Fibroblast of skin of scalp (primary cell): ENCODE data around the gene TCAIM.

Source experiments
- DNase-seq: peaks from one replicate; pipeline ENCODE4 v3.0.0-alpha.2; 2013

Gene TCAIM

DNA sequence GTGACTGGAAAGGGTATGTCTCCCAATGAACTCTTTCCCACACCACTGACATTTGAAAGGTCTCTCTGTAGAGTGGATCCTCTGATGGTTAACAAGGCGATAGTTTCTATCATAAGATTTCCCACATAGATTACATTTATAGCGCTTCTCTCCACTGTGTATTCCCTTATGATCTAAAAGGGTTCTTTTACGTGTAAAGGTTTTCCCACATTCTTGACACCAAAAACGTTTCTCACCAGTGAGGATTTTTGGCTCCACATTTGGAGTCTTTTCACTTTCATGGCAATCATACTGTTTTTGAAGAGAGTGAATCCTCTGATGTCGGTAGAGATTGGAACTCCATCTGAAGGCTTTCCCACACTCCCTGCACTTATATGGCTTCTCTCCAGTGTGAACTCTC, 108.4 kb downstream of the TCAIM start:
- DNase-seq: no peak

DNA sequence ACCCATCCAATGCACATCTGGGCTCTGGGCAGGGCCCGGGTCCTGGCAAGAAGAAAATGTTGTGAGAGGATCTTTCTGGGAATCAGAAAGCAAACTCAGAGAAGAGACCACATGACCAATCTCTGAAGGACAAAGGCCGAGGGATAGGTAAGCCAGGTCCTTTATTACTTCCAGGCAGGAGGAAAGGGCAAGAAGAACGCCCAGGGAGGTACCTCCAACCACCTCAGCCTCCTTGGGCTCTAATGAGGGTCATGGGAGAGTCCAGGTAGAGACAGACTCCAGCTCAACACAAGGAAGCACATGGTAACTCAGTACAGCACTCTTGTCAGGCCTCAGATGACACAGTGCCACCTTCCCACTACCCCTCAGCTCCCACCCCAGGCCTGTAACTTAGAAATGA, 112.9 kb downstream of the TCAIM start:
- no peak for DNase-seq

DNA sequence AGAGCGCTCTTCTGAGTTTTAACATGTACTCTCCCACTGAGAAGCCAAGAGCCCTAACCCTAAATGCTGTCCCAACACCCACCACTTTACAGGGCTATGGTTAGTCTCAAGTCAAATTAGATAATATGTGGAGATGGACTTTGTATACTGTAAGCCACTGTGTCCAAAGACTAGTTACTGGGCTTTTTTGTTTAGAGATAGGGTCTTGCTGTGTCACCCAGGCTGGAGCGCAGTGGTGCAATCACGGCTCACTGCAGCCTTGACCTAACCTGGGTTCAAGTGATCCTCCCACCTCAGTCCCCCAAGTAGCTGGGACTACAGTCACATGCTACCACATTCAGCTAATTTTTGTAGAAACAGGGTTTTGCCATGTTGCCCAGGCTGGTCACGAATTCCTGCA, 115.7 kb downstream of the TCAIM start:
- no peak for DNase-seq

DNA sequence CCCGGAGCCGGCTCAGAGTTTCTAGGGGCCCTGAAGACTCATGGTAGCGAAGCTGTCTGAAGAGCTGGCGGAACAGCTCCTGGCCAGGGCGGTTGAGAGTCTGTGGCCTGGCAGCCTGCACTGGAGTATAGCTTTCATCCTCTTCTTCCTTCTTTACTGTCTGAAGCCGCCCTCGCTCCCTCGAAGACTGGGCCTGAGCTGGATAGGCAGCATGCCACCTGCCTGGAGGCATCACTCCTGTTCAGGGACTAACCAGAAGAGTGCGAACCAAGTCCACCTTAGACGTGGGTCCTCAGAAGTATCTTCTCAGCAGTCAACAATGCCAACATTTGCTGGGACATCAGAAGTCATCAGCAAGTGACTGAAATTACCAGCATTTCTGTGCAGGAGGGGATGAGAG, 116.8 kb downstream of the TCAIM start:
- no peak for DNase-seq
